RCC 7860 (cell line): ENCODE results near the gene SPRY1.

Experiments
- DNase-seq: peaks from one replicate; pipeline ENCODE4 v3.0.0-alpha.2; 2015; ENCODE audit warnings: low spot score
- FAIRE-seq: peaks from 2 replicates; lab custom pipeline; 2012; peaks lifted over from hg19 to GRCh38; lab: Jason Lieb, UNC

The SPRY1 gene

DNA sequence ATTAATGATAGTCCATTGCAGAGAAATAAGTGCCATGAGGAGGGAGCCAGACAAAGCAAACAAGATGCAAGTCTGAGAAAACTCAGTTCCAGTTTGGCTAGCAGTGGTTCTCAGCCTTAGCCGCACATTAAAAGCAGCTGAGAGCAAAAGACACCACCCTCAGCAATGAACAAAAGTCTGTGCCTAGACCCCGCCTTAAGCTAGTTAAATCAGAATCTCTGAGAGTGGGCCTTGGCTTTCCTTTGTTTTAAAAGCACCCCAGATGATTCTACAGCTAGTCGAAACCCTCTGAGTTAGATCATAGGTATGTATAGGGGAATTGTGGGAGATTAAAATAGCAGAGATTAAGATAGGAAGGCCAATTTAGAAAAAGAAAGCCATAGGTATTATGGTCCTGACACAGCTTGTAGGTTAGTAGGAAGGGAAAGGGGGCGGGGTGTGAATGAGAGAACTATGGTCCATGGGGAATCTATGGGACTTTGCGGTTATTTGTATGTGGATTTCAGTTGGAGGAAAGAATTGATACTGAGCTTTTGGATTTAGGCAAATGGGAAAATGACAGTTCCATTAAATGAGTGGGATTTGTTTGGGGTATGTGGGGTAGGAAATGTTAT lies 12.0 kb downstream of the SPRY1 start:
- FAIRE-seq = no peak
- no peak for DNase-seq

DNA sequence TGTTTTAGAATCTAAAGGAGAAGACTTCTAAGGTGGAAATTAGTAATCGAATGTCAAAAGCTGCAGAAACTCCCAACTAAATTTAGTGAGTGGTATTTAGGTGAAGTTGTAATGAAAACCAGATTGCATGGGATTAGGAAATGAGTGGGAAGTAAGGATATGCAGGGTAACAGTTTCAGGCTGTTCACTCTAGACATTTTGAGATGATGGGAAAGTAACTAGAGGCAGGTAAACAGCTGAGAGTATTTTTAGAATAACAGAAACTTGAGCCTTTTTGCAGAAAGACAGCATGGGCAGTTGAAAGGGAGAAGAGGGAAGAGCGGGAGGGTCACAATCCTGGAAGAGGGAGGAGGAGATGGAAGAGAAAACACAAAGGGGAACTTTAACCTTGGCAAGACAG lies 12.7 kb downstream of the SPRY1 start:
- FAIRE-seq (no peak), DNase-seq (no peak)

DNA sequence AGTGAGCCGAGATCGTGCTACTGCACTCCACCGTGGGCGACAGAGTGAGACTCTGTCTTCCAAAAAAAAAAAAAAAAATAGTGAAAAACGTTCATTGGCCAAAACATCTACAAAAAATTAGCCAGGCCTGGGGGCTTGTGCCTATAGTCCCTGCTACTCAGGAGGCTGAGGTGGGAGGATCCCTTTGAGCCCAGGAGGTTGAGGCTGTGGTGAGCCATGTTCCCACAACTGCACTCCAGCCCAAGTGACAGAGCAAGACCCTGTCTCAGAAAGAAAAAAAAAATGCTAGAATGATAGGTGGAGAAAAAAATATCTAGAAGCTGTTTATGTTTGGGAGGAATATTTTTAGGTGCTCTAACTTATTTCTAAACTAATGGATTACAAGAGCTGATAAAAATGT lies 14.9 kb downstream of the SPRY1 start:
- FAIRE-seq = no peak
- DNase-seq = no peak

DNA sequence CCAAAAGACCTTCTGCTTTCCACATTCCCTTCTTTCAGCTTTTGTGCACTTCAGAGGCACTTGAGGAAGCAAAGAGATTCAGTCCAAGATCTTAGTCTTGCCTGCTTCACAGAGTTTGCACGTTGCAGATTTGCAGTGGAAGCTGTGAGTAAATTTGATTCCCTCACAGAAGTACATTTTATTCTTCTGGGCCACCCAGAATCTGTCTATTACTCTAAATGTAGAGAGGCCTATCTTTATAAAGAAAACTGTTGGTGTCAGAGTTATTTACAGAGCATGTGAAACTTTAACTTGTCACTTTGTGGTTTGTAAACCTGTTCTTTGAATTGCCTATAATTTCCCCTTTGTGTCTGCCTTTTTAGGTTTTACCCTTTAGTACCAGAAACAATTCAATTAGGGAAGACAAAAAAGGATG lies 15.5 kb downstream of the SPRY1 start:
- FAIRE-seq (no peak), DNase-seq (no peak)

DNA sequence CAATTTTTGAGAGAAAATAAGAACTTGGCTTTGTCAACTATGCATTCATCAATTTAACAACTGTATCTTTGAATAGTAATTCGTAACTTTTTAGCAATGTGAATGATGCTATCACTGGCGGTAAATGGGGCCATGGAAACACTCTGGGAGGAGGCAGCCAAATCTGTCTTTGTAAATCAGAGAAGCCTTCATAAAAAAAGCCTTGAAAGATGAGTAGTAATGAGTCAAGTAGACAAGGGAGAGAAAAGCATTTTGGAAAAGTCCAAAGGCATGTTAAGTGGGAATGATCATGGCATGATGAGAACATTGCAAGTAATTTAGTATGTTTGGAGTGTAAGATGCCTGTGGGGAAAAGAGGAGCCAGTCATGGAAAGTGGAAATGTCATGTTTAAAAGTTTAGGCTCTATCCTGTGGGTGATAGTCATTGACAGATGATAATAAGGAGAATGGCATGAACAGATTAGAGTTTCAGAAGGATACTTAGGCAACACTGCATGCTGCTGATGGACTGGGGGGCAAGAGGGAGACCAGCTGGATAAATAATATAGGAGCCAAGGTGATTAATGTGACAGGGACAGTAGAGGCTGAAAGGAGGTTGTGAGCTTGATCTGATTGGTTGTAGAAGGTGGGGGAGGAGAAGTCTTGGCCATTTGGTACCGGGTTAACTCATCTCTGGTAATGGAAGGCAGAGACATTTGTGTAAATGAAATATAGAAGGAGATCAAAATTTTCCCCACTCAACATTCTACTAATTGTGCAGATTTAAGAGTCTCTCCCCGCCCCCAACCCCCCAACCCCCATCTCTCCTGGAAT lies 16.3 kb downstream of the SPRY1 start:
- DNase-seq (no peak), FAIRE-seq (no peak)

DNA sequence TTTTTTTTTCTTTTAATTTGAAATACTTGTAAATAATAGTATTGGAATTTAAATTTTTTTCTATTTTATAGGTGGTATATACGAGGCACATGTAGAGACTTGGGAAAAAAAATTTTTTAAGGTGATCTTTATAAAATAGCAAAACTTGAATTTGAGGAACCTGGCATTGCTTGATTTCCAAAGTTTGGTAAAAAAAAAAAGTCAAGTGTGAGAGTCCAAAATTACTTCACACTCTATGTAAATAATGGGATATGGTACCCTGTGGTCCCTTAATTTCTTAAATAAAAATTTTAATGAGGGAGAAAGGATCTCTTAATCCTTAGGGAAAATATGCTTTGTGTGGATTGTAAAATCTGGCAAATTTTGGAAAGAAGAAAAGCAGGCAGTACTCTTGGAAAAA lies 19.0 kb downstream of the SPRY1 start:
- DNase-seq = no peak
- FAIRE-seq = no peak

DNA sequence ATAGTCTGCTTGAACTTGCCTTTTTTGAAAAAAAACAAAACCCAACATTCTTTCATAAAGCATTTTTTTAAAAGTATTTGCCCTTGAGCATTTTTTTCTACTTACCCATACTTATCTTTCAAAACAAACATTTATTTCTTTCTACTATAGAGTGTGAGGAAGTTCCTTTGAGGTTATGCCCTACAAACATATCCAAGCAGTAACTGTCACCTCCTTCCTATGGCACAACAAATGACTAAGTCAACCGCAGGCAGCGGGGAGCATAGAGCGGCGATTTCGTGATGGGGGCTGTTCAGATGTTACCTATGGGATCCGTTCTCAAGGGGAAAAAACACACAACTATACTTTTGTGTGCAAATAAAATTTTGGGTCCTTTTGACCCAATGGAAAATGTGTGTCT lies 19.4 kb downstream of the SPRY1 start:
- DNase-seq (no peak), FAIRE-seq (no peak)

DNA sequence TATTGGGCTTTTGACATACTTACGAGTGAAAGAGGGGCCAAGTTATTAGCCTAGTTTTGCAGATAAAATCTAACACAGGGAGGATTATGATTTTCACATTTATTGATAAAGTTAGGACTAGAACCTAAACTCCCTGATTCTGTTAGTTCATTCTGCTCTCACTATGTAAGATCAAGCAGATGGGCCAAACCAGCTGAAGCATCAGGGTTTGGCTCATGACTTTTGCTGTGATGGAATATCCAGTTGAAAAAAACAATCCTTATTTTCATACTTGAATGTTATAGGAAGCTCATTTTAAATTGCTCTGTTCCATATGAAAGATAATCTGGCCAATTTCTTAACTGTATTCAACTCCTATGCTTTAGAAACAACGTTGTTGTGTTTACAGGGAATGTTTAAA lies 21.2 kb downstream of the SPRY1 start:
- FAIRE-seq (no peak), DNase-seq (no peak)

DNA sequence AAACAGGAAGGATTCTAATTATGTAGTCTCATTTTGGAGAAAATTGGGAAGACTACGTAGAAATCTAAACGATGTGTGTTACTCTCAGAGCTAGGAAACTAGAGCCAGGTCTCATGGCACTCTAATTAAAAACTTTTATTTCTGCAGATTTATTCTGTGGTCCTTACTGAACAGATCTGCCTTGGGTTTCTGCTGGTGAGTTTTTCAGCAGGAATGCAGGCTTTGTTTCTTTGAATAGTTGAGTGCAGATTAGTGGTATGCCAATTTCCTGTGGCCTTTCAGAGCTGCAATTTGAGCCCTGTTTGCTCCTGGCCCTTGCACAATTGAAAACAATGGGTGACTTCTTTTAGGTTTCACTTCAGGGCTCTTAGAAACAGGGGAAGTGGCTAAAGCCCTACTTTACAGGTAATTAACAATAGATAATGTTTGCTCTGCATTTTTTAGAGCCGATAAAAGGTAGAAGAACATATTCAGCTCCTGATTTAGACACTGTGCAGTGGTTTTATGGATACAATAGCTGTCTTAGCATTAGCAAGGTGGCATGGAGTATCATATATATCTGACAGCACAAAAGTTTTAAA lies 21.8 kb downstream of the SPRY1 start:
- DNase-seq (no peak), FAIRE-seq (no peak)

DNA sequence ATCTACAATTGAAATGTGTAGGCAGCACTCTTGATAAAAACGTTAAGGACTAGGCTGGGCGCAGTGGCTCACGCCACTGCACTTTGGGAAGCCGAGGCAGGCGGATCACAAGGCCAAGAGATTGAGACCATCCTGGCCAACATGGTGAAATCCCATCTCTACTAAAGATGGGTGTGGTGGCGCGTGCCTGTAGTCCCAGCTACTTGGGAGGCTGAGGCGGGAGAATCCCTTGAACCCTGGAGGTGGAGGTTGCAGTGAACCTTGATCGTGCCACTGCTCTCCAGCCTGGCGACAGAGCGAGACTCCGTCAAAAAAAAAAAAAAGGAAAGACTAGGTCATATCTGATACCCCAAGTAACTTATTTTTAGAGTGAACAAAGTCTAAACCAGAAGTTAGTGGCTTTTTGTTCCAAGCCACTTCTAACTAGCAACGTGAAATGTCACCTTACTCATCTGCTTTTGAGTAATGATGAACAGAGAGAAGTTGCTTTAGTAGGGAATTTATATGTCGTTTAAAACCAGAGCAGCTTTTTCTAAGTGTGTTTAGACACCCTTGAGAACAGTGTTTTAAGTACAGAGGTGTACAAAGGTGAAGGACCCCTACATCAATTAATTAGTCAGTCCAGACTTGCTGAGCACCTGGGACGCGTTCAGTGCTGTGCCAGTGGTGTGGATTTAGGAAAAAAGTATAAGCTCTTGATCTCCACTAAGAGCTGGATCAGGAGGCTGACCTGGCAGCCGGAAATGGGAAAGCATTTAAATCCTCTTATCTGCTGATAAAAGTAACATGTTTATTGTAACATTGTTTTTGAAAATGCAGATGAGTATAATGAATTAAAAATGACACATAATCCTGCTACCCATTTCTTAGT lies 23.5 kb downstream of the SPRY1 start:
- FAIRE-seq (no peak), DNase-seq (no peak)

DNA sequence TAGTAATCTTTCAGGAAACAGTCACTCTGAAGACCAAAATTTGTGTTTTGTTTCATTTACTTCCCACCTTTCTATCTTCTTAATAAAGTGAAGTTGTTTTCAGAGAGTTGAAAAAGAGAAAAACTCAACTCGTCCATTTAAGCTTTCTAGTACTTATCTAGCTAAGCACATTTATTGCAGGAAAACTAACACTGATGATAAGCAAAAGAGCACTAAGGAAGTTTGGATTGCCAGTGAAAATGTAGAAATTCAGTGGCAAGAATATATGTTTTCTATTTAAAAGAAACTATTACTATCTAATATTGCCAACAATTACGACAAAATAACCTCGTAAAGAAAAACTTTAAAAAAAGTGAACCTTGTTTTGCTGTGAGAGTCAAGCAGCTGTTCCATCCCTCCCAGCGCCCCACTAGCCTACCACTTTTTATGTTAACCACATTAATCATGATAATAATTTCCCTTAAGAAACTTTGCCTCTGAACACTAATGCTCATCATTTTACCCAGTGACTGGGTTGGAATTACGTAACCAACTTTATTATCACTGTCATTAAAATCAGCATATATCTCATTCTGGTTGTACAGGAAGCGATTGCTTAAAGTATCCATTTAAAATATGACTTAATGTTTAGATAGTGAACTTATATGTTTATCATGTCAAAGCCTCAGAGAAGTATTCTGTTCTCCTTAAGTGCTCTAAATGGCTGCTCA lies 24.8 kb downstream of the SPRY1 start:
- no peak for DNase-seq
- no peak for FAIRE-seq

DNA sequence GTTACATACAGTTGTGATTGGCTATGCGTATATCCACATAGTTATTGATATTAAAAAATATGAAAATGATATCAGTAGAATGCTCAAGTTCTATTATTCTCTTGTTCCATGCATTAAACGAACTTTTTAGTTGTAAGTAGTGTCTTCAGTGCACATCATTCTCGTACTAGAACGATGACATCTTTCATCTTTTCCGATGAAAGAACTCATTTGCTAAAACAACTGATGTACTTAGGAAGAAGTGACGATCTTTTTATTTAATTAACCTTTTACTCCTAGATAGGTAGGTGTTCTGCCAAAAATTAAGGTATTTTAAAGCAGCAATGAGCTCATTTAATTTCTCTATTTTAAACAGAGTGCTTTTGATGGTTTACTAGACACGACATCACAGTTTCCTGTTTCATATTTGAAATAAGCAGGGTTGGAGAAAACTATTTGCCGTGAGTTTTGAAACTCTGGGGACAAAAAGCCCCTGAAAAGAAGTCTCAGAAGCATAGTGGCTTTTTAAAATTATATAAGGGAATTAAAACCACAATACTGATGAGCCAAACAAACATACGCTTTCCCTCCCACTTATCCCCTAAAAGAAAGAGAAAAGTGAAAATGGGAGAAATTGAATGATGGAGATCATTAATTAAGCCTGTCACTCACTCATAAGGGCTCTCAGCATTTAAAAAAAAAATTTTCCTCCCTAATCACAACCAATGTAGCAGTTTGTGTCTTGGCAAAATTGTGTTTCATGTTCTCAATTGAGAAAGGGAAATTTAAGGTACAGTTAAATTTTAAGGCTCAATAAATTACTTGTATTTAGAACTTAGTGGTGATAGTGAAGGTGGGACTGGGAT lies 25.6 kb downstream of the SPRY1 start:
- no peak for DNase-seq
- FAIRE-seq = no peak

DNA sequence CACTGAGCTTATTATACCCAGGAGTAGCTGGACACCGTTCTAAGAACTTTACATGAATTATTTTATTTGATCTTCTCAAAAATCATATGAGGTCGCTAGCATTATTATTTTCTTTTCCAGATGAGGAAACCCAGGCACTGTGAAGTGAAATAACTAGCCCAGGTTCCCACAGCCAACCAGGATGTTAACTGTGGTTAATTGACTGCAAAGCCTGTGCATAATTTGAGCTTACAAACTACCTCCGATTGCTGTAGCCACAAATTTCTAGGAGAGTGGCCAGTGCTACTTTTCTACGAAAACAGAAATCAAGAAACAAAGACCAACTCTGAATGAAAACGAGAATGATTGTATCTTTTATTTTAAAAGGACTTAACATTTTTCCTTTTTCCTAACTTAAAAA lies 27.2 kb downstream of the SPRY1 start:
- DNase-seq (no peak), FAIRE-seq (no peak)

DNA sequence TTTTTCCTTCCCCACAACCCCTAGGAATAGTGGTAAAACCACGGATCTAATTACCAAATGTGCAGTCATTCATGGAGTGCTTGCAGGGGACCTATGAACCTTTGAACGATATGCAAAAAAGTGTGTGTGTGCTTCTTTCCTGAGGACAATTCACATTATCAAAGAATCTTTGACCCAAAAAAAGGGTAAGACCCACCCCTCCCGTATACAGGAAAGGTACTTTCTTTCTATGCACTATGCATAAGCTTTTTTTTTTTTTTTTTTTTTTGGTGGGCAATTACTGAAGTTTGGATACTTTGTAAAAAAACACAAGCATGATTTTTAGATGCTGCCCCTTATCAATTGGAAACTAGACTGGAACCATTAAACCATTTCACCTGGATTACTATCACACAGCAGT lies 31.4 kb downstream of the SPRY1 start:
- DNase-seq (no peak), FAIRE-seq (no peak)

DNA sequence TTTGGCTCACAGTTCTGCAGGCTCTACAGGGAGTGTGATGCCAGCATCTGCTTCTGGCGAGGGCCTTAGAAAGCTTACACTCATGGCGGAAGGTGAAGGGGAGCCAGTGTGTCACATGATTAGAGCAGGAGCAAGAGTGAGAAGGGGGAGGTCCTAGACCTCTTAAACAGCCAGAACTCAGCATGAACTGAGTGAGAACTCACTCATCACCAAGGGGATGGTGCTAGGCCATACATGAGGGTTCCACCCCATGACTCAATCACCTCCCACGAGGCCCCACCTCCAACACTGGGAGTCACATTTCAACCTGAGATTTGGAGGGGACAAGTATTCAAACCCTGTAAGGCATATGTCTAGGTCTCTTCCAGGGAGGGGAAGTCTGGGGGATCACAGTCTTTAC lies 33.4 kb downstream of the SPRY1 start:
- DNase-seq (no peak), FAIRE-seq (no peak)

DNA sequence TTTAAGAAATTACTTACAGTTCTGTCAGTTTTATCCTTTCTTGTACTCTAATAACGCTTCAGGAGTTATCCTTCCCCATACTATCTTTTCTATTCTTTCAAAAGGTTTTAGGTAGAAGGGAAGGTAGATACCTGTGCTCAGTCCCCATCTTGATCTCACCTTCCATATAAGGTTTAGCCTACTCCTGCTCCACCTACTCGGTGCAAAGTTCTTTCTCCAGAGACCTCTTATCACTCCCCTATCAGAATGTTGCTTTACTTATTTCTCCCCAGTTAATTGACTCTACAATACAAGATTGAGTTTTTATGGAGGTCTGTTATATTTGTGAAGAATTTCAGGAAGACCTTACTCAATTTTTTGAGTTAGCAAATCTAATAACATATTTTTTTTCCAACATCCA lies 33.9 kb downstream of the SPRY1 start:
- DNase-seq (no peak), FAIRE-seq (no peak)

DNA sequence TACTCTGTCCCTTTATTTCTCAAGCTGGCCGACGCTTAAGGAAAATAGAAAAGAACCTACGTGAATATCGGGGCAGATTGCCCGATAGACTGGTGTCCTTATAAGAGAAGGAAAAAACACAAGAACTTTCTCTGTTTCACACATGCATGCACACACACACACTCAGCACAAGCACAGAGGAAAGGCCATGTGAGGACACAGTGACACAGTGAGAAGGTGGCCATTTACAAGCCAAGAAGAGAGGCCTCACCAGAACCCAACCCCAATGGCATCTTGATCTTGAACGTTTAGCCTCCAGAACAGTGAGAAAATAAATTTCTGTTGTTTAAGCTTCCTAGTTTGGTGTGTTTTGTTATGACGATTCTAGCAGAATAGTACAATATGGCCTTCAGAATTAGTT lies 37.0 kb downstream of the SPRY1 start:
- DNase-seq (no peak), FAIRE-seq (no peak)

DNA sequence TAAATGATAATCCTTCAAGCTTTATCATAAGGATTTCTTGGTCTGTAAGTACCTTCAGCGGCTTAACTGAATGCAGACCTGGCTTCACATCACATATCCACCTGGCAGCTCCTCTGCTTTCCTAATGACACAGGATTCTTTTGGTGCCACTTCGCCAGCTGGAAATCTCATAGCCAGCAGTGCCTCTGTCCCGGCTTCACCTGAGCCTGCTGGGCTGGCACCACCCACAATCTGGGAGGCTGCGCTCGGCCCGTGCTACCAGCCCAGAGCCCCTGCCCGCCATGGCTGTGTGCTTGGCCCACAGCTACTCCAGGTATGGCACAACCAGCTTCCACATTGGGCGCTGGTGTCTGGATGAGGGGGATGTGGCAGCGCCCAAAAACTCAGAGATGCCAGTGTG lies 37.4 kb downstream of the SPRY1 start:
- DNase-seq (no peak), FAIRE-seq (no peak)

DNA sequence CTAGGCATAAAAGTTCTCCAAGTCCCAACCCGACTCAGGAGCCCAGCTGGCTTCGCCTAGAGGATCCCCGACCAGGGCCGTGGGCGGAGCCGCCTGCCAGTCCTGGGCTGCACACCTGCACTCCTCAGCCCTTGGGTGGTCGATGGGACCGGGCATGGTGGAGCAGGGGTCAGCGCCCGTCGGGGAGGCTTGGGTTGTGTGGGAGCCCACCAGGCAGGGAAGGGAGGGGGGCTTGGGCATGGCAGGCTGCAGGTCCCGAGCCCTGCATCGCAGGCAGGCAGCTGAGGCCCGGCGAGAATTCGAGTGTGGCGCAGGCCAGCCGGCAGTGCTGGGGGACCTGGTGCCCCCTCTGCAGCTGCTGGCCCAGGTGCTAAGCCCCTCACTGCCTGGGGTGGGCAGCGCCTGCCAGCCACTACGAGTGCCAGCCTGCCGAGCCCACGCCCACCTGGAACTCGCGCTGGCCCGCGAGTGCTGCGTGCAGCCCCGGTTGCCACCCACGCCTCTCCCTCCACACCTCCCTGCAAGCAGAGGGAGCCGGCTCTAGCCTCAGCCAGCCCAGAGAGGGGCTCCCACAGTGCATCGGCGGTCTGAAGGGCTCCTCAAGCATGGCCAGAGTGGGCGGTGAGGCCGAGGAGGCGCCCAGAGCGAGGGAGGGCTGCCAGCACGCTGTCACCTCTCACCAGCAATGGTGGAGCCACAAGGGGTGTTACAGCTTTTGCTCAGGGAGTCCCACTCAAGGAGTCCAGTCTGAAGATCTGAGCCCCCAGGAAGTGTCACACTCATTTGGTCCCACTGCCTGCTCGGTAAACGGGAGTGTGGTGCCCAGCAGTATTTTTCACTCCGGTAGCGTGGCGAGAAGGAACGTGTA lies 38.9 kb downstream of the SPRY1 start:
- DNase-seq (no peak), FAIRE-seq (no peak)
